Endothelial cell of umbilical vein (primary cell): ENCODE measurements around the gene TTC21A. TPM values are rescaled to one million over a fixed set of nuclear protein-coding genes. Genes with fewer than 3 reads are reported as not detected.

Experiments used
- BruUV-seq: library from RNA; stranded (reverse); fragments of 400-500 nt; replicated peaks from 2 replicates; lab custom pipeline; 2021; lab: Mats Ljungman, UMichigan
- CTCF ChIA-PET: fragments of 300-600, 350-600 bp; sonication (Branson Sonifier 250); formaldehyde crosslinking; loops from one replicate; lab custom pipeline; 2021; ENCODE audit warnings: antibody characterized with exemption, inconsistent platforms; lab: Charles Lee
- POLR2A ChIA-PET: fragments of 300-600, 350-600 bp; sonication (Branson Sonifier 250); formaldehyde crosslinking; loops from one replicate; lab custom pipeline; 2021; ENCODE audit warnings: antibody characterized with exemption, inconsistent platforms; lab: Charles Lee
- DNase-seq: peaks from one replicate; pipeline ENCODE4 v3.0.0-alpha.2; 2011; ENCODE audit warnings: low read depth, low spot score
- FAIRE-seq: peaks from 2 replicates; lab custom pipeline; 2011; peaks lifted over from hg19 to GRCh38; lab: Jason Lieb, UNC
- H2AFZ ChIP-seq: 2 replicates; pipeline ENCODE4 v1.6.0; 2012; ENCODE audit warnings: low read depth, low read length, control low read depth, inconsistent platforms
- H3K27ac ChIP-seq: 2 replicates; pipeline ENCODE4 v1.5.1; 2011; ENCODE audit warnings: low read depth, mild to moderate bottlenecking, control low read depth, low read length, moderate library complexity; ENCODE audit not compliant: insufficient read depth
- H3K27me3 ChIP-seq, 2 experiments: 2 replicates each; pipeline versions ENCODE4 v1.6.0 to v1.6.1; 2011; ENCODE audit warnings: low read length in 2 of 2, mixed read lengths in 1 of 2; ENCODE audit not compliant: control insufficient read depth in 2 of 2, insufficient read depth in 2 of 2
- H3K36me3 ChIP-seq, 2 experiments: 2 replicates in 1 of 2; 3 replicates in 1 of 2; pipeline ENCODE4 v1.5.1; 2011; ENCODE audit warnings: low read length in 2 of 2, mild to moderate bottlenecking in 1 of 2, moderate library complexity in 1 of 2; ENCODE audit not compliant: control insufficient read depth in 2 of 2, insufficient read depth in 2 of 2; ENCODE audit errors: extremely low read depth in 1 of 2
- H3K4me1 ChIP-seq: 3 replicates; pipeline ENCODE4 v1.5.1; 2011; ENCODE audit warnings: mild to moderate bottlenecking, low read length; ENCODE audit not compliant: control insufficient read depth, insufficient read depth; ENCODE audit errors: extremely low read depth
- H3K4me2 ChIP-seq: 2 replicates; pipeline ENCODE4 v1.6.1; 2011; ENCODE audit warnings: low read length, control low read depth, mixed read lengths; ENCODE audit not compliant: insufficient read depth
- H3K4me3 ChIP-seq, 3 experiments: fragments of 200-600 bp in 1 of 3; sonication (generic), shearing (Covaris generic) in 1 of 3; replicated peaks in 1 of 3; 2 replicates each; pipeline ENCODE4 v1.5.1; 2011 to 2016; ENCODE audit warnings: control low read depth in 3 of 3, low read length in 3 of 3, mild to moderate bottlenecking in 2 of 3, inconsistent platforms in 1 of 3, low read depth in 1 of 3, moderate library complexity in 1 of 3; ENCODE audit not compliant: insufficient read depth in 1 of 3
- H3K79me2 ChIP-seq: 2 replicates; pipeline ENCODE4 v1.6.0; 2012; ENCODE audit warnings: low read length, inconsistent platforms; ENCODE audit not compliant: control insufficient read depth, insufficient read depth
- H3K9ac ChIP-seq: replicated peaks from 2 replicates; pipeline ENCODE3; 2011; ENCODE audit warnings: low read length, control low read depth; ENCODE audit not compliant: insufficient read depth; ENCODE audit errors: extremely low read depth
- H3K9me1 ChIP-seq: replicated peaks from 3 replicates; pipeline ENCODE4 v1.6.0; 2011; ENCODE audit warnings: mild to moderate bottlenecking, low read length; ENCODE audit not compliant: control insufficient read depth, insufficient read depth; ENCODE audit errors: extremely low read depth
- H3K9me3 ChIP-seq: replicated peaks from 2 replicates; pipeline ENCODE4 v1.5.1; 2012; ENCODE audit warnings: low read length, inconsistent platforms; ENCODE audit not compliant: control insufficient read depth, insufficient read depth
- H4K20me1 ChIP-seq: replicated peaks from 2 replicates; pipeline ENCODE3; 2011; ENCODE audit warnings: mild to moderate bottlenecking, low read length; ENCODE audit not compliant: control insufficient read depth, insufficient read depth; ENCODE audit errors: extremely low read depth
- CTCF ChIP-seq, 2 donors: IDR thresholded peaks; 1 replicate in 1 of 2; 2 replicates in 1 of 2; pipeline ENCODE4 v1.5.1; 2011; ENCODE audit warnings: low read length in 2 of 2, mild to moderate bottlenecking in 2 of 2, moderate library complexity in 2 of 2, control low read depth in 1 of 2, inconsistent platforms in 1 of 2, low read depth in 1 of 2; ENCODE audit not compliant: insufficient read depth in 1 of 2; ENCODE audit errors: extremely low read depth in 1 of 2
- EZH2 ChIP-seq: IDR thresholded peaks from 2 replicates; pipeline ENCODE4 v1.6.1; 2012; ENCODE audit warnings: borderline replicate concordance, low read depth, mild to moderate bottlenecking, moderate library complexity, low read length, inconsistent platforms; ENCODE audit not compliant: severe bottlenecking
- FOS ChIP-seq: IDR thresholded peaks from 2 replicates; pipeline ENCODE4 v1.6.1; 2011; ENCODE audit warnings: mild to moderate bottlenecking, low read length, moderate library complexity, borderline replicate concordance; ENCODE audit not compliant: insufficient read depth
- GATA2 ChIP-seq: IDR thresholded peaks from 2 replicates; pipeline ENCODE4 v1.7.0; 2011; ENCODE audit warnings: low read depth, mild to moderate bottlenecking, moderate library complexity, mixed read lengths, low read length; ENCODE audit not compliant: insufficient read length, insufficient read depth
- JUN ChIP-seq: IDR thresholded peaks from 2 replicates; pipeline ENCODE4 v1.6.1; 2011; ENCODE audit warnings: borderline replicate concordance, low read depth; ENCODE audit not compliant: insufficient read length, insufficient read depth
- MAX ChIP-seq: IDR thresholded peaks from 2 replicates; pipeline ENCODE4 v1.6.1; 2011; ENCODE audit not compliant: insufficient read depth, insufficient read length
- MYC ChIP-seq: IDR thresholded peaks from one replicate; pipeline ENCODE4 v1.6.1; 2011; ENCODE audit warnings: mild to moderate bottlenecking, low read depth, low read length
- POLR2A ChIP-seq: IDR thresholded peaks from 2 replicates; pipeline ENCODE4 v1.6.1; 2012; ENCODE audit warnings: low read depth, mild to moderate bottlenecking, control low read depth, low read length
- POLR2AphosphoS5 ChIP-seq: IDR thresholded peaks from 2 replicates; pipeline ENCODE4 v1.6.1; 2012; ENCODE audit warnings: low read depth, mild to moderate bottlenecking, control low read depth, low read length, moderate library complexity; ENCODE audit not compliant: insufficient read depth
- dilution Hi-C: fragments of 300-500 bp; cut with MboI; formaldehyde crosslinking; loops from one replicate; pipeline ENCODE4 v1.15.0; 2019; ENCODE audit warnings: low sequenced_read_pairs; ENCODE audit not compliant: extremely low pct_ligation_motif_present
- intact Hi-C: fragments of 100-400 bp; cut with micrococcal nuclease; formaldehyde crosslinking; loops from one replicate; pipeline ENCODE4 v1.10.0; 2022
- polyA plus RNA-seq, 4 experiments: library from polyadenylated mRNA; depleted of rRNA in 3 of 4; stranded (reverse) in 3 of 4; unstranded in 1 of 4; fragments of >200 nt; gene quantifications; 2 replicates each; pipeline versions ENCODE4 v1.2.1 to v1.2.3, GENCODE V29; 2011 to 2012; ENCODE audit warnings: missing spikeins in 1 of 4
- total RNA-seq: library from RNA; stranded (reverse); gene quantifications from 2 replicates; pipeline ENCODE4 v1.2.3, GENCODE V29; 2021

Gene TTC21A
- total and polyA plus RNA-seq, 2 donors (not counting 3 experiments of a cell fraction or from before 2014, with no cell fraction given) = 4.7 to 7.8 TPM

- BruUV-seq = no TSS peak
- TF ChIP-seq CTCF (IDR thresholded peaks at IDR 0.05; ENCODE audit: extremely low read depth in 1 of 2, insufficient read depth in 1 of 2, low read depth in 1 of 2, low read length in 2 of 2) (no peak), POLR2A (no peak), MYC (no peak), JUN (no peak), POLR2AphosphoS5 (no peak), GATA2 (no peak), EZH2 (no peak), MAX (no peak), FOS (no peak)
- DNase-seq = no peak
- ChIA-PET CTCF (interaction anchor here (0.9 to 3.2 kb wide), 7 partner anchors 41 to 272 kb away, joined by 3 to 26 read pairs (median 4); no protein-coding TSS in a partner anchor), POLR2A (no interaction called here)
- intact Hi-C loops = loop anchor here (2.0 kb wide), 1 partner anchor 277 kb away; the partner anchor contains the start of gene SLC25A38
- dilution Hi-C loops = loop anchor here (5.0 kb wide), 1 partner anchor 87 kb away; the partner anchor contains the start of gene XIRP1
- H3K4me3 ChIP-seq = no peak overlapping the region
- FAIRE-seq = no peak
- H3K9me3 ChIP-seq = no peaks in the 10 kb centered on the region
- H3K9me1 ChIP-seq = no peaks in the 10 kb centered on the region
- H3K4me2 ChIP-seq = no peak overlapping the region
- peaks cover 47% of the 10 kb centered on the region for H3K79me2 ChIP-seq
- no peak overlapping the region for H3K27ac ChIP-seq
- no peak overlapping the region for H2AFZ ChIP-seq
- no peaks in the 10 kb centered on the region for H4K20me1 ChIP-seq
- H3K27me3 ChIP-seq = no peaks in the 10 kb centered on the region
- H3K9ac ChIP-seq = no peak overlapping the region
- H3K4me1 ChIP-seq = peaks cover 18% of the 10 kb centered on the region
- H3K36me3 ChIP-seq = no peaks in the 10 kb centered on the region
Observed at GRCh38 chr3:39105687-39106063, 1.8 kb upstream of the TTC21A start.
